Daoy (cell line): ENCODE measurements around the gene GLI3. TPM values are rescaled to one million over a fixed set of nuclear protein-coding genes. Genes with fewer than 3 reads are reported as not detected.
A peak's percentile ranks its signal among the peaks of the same experiment; 100 is the strongest.

ENCODE experiments used
- DNase-seq: peaks from one replicate; pipeline ENCODE4 v3.0.0-alpha.2; 2015; ENCODE audit warnings: low read depth
- total RNA-seq: library from RNA; depleted of rRNA; stranded (reverse); fragments of >200 nt; shearing (Covaris generic); gene quantifications from 2 replicates; pipeline ENCODE4 v1.2.3, GENCODE V29; 2014; rRNA removed

Gene GLI3
- total RNA-seq = 4.3 and 7.2 TPM in 2 replicates

- DNase-seq = peak; percentile 98
Measured at GRCh38 chr7:42236976-42237810, at the start of gene GLI3. Gene GLI3 (minus strand): TSS chr7:42237209. CDS start chr7:42223253, 13,956 bp downstream.

DNA sequence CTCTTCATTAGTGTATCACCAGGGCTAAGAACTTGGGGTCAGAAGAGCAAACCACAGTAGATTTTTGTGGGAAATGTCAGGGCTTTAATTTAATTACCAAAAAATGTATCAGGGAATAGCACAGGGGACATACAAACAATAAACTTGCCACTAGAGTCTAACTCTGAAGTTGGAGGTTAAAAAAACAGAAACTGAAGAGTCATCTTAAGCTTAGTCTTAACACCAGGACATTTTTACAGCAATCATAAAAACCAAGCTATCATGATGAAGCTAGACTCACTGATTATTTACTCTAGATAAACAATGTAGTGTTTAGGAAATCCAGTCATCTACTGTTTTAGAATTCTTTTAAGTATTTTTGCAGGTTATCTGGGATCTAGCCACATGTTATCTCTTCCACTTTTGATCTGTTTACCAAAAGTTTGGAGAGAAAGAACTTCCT is 48.4 kb upstream of the GLI3 start:
- DNase-seq = peak; percentile 15

DNA sequence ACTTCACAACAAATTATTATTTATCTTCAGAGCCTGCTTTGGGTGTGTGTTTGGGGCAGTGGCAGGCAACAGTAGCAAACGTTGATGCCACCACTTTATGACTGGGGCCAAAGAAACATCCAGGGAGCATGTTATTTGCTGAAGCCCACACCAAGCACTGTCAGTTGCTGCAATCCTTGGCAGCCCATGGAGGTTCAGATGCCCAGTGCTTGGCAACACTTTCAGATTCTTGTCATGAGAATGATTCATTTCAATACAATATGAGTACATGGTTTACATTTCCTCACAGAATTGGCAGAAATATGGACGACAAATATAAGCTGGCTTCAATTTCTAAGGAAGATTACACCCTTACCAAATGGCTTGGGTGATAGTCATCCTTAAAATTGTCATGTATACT is 46.5 kb upstream of the GLI3 start:
- DNase-seq = peak; percentile 26

GRCh38 chr7:42278344-42278743 is 41.3 kb upstream of the GLI3 start:
- DNase-seq = no peak

DNA sequence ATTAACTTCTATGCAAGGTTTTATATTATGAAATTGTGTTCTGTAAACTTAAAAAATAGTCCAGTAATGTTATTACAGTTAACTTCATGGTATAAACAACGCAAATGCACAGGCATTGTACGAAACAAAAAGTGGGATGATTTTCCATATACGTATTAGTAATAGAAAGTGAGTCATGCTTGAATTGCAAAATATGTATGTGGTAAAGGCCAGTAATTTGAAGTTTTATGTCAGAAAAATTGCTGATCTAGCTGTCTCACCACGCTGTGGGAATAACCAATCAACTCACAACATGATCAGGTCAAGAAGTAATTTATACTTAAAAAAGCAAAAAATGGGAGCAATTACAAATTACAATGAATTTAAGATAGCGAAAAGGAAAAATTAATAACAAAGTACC is 37.0 kb upstream of the GLI3 start:
- DNase-seq = no peak

GRCh38 chr7:42272793-42273665 is 36.0 kb upstream of the GLI3 start:
- peak; percentile 68 for DNase-seq

GRCh38 chr7:42269161-42269560 is 32.2 kb upstream of the GLI3 start:
- no peak for DNase-seq

DNA sequence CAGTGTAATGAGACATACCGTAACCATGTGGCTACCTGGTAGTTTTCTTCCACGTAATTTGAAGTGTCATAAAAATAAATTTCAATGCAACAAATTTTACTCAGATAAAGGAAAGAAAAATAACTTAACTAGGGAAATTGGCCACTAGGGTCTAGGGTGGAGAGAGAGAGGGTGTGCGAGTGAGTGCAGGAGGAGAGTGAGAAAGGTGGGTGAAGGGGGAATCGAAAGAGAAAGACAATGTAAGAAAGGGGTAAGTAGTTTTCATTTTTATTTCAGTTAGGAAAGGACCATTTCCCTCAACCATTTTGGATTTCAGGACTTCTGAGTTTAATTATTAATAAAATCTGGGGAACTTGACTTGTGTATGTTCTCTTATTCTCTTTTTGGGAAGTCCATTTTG is 27.7 kb upstream of the GLI3 start:
- DNase-seq = no peak

- DNase-seq = no peak
Measured at GRCh38 chr7:42263971-42264370, 27.0 kb upstream of the GLI3 start.

- DNase-seq = peak; percentile 95
Measured at GRCh38 chr7:42262964-42263363, 26.0 kb upstream of the GLI3 start.

- DNase-seq = no peak
Measured at GRCh38 chr7:42254217-42254616, 17.2 kb upstream of the GLI3 start.

DNA sequence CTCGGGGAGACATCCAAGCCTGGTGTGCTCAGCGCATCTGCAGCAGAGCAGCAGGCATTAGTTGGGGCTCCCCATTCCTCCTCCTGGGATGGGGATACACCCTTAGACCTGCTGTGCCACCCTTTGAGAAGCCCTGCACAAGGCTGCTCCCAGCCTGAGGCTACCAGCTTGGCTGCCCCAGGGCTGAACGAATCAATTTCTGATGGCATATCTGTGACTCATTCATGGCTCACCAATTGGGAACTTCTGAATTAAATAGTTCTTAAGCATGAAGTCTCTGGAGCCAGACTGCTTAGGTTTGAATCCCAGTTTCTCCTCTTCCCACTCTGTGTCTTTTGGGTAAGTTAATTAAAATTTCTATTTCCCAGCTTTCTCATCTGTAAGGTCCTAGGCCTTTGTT is 16.3 kb upstream of the GLI3 start:
- no peak for DNase-seq

DNA sequence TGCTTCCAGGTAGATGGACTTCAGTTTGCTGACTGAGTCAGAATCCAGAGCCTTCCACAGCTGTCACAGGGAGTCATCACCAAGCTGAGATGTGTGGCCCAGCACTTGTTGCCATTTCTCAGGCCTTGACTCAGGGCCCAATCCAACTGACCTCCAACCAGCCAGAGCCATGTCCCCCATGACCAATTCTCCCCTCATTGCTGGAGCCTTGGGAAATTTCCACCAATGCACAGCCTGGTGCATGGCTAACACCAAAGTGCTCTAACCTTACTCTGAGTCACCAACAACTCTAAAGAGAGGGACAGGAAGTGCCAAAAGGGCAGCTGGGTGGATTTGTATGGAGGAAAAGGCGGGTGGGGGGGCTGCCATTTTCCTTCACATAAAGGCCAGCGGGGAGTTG is 13.4 kb upstream of the GLI3 start:
- no peak for DNase-seq

- DNase-seq = no peak
Measured at GRCh38 chr7:42248579-42248978, 11.6 kb upstream of the GLI3 start.

GRCh38 chr7:42247301-42247700 is 10.3 kb upstream of the GLI3 start:
- DNase-seq = peak; percentile 72

GRCh38 chr7:42244828-42245227 is 7.8 kb upstream of the GLI3 start:
- peak; percentile 88 for DNase-seq

GRCh38 chr7:42242381-42242780 is 5.4 kb upstream of the GLI3 start:
- no peak for DNase-seq

- DNase-seq = no peak
Measured at GRCh38 chr7:42241424-42241823, 4.4 kb upstream of the GLI3 start.

- no peak for DNase-seq
Measured at GRCh38 chr7:42240416-42240815, 3.4 kb upstream of the GLI3 start.

GRCh38 chr7:42238709-42239366 is 1.8 kb upstream of the GLI3 start:
- peak; percentile 85 for DNase-seq

DNA sequence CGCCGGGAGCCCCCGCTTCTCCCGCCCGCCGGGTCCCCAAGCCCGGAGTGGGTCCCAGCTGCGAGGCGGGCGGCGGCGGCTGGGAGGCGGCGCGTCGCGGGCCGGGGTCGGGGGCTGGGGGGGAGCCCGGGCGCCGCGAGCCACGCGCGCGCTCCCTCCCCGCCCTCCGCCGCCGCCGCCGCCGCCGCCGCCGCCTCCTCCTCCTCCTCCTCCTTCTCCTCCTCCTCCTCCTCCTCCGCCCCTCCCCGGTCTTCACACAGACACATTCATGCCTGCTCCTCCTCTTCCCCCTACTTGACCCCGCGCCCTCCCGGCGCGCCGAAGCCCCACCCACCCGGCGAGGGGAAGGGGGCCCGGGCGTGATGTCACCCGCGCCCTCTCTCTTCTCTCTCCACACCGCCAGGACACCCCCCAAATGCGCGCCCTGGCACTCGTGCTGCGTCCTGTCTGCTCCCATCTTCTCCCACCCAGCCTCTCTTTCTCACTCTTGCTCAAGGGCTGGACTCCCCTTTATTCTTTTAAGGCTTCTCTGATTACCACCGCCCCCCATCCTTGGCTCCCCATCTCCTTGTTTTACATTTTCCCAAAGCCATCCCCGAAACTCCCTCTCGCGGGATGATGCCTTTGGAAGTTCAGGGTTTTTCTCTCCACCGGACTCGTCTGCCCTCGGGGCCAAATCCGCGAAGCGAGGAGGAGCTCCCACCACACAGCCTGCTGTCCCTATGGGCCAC is 967 bp upstream of the GLI3 start:
- DNase-seq = peak; percentile 87
